GM23248 (cell line): ENCODE data around the gene L3MBTL3.

Experiments used
- EZH2 ChIP-seq: fragments of 200-600 bp; sonication (generic); IDR thresholded peaks from 2 replicates; pipeline ENCODE4 v1.6.1; 2018; ENCODE audit warnings: antibody characterized with exemption, mild to moderate bottlenecking; ENCODE audit not compliant: insufficient read depth, poor library complexity, severe bottlenecking
- EZH2phosphoT487 ChIP-seq: fragments of 200-600 bp; sonication (generic); IDR thresholded peaks from 2 replicates; pipeline ENCODE4 v1.6.1; 2018; ENCODE audit warnings: antibody characterized with exemption, moderate library complexity, mild to moderate bottlenecking, low read depth; ENCODE audit not compliant: insufficient read depth

- TF ChIP-seq EZH2phosphoT487, result no peak
- TF ChIP-seq EZH2, result no peak
Measured at GRCh38 chr6:130105996-130106704, 87.8 kb downstream of the L3MBTL3 start.
